Measurements from ENCODE around the gene CYSRT1. TPM values are rescaled to one million over a fixed set of nuclear protein-coding genes. Genes with fewer than 3 reads are reported as not detected.

The CYSRT1 gene
- total RNA-seq, 1 donor from 2014 or later, result 0.41 TPM

DNA sequence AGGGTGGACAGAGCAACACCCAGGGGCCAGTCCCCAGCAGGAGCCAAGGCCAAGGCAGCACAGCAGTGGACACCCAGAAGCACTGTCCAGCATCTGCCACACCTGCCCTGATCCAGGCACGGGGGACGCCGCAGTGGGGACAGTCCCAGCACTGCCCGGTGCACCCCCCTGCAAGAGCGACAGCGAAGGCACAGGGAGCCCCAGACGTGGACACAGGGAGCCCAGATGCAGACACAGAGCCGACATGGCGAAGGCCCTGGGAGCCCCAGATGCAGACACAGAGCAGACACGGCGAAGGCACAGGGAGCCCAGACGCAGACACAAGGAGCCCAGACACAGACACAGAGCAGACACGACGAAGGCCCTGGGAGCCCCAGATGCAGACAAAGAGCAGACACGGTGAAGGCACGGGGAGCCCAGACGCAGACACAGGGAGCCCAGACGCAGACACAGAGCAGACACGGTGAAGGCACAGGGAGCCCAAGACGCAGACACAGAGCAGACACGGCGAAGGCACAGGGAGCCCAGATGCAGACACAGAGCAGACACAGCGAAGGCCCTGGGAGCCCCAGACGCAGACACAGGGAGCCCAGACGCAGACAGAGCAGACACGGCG, 40.9 kb upstream of the CYSRT1 start:
- no peaks in the 10 kb centered on the region for H3K9me3 ChIP-seq
- H3K27ac ChIP-seq, result no peak overlapping the region
- ATAC-seq, result no peak
- TF ChIP-seq CTCF (IDR thresholded peaks at IDR 0.05), result no peak
- H3K27me3 ChIP-seq, result no peaks in the 10 kb centered on the region
- H3K4me3 ChIP-seq, result no peak overlapping the region
- intact Hi-C loops (cut with DNase I), result no loop called here
- H3K36me3 ChIP-seq, result peaks cover 63% of the 10 kb centered on the region
- H3K4me1 ChIP-seq, result peaks cover 20% of the 10 kb centered on the region
- no peak for DNase-seq

DNA sequence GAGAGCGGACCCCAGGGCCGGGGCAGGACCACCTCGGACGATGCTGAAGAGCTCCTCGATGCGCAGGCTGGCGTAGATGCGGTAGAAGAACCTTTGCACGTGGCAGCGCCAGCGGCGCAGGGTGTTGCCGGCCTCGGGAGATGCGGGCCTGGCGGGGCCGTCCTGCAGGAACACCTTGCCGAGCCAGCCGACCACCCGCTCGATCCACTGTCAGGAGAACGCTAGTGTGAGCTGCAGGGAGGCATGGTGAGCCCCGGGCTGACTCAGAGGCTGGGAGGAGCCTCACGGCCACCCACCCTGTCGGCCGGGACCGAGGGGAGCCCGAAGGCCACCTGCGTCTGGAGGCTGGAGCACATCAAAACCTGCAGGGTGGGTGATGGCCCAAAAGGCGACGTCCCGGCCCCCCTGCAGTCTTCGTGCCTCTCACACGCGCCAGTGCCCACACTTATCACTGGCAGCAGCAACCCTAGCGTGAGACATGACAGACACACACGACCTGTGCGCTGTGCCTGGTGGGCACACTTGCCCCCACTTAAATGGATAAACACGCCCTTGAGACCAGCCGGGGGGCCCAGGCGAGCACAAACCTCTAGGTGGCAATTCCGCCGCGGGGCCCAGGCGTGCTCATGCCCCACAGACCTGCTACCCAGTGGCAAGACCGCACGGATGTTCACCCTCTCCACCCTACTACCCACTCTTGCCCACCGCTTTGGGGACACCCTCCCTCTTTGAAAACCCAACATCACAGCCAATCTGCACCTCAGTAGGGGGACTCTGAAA, 39.9 kb upstream of the CYSRT1 start:
- ATAC-seq (no peak), DNase-seq (no peak)
- no peak overlapping the region for H3K27ac ChIP-seq
- TF ChIP-seq CTCF (IDR thresholded peaks at IDR 0.05), result no peak
- no peaks in the 10 kb centered on the region for H3K9me3 ChIP-seq
- no peaks in the 10 kb centered on the region for H3K27me3 ChIP-seq
- peaks cover 30% of the 10 kb centered on the region for H3K4me1 ChIP-seq
- no peak overlapping the region for H3K4me3 ChIP-seq
- H3K36me3 ChIP-seq, result peaks cover 58% of the 10 kb centered on the region
- intact Hi-C loops (cut with DNase I), result no loop called here

- intact Hi-C loops (cut with DNase I), result no loop called here
- no peak overlapping the region for H3K4me3 ChIP-seq
- H3K9me3 ChIP-seq, result no peaks in the 10 kb centered on the region
- H3K36me3 ChIP-seq, result peaks cover 58% of the 10 kb centered on the region
- no peaks in the 10 kb centered on the region for H3K27me3 ChIP-seq
- no peak overlapping the region for H3K27ac ChIP-seq
- no peak for TF ChIP-seq CTCF (IDR thresholded peaks at IDR 0.05)
- H3K4me1 ChIP-seq, result peaks cover 34% of the 10 kb centered on the region
- no peak for ATAC-seq
- DNase-seq, result no peak
Measured at GRCh38 chr9:137185921-137186320, 39.1 kb upstream of the CYSRT1 start.

GRCh38 chr9:137186385-137186784, 38.6 kb upstream of the CYSRT1 start:
- no peak for TF ChIP-seq CTCF (IDR thresholded peaks at IDR 0.05)
- DNase-seq (no peak), ATAC-seq (no peak)
- Histone ChIP-seq H3K9me3 (no peaks in the 10 kb centered on the region), H3K27me3 (no peaks in the 10 kb centered on the region), H3K4me1 (peaks cover 34% of the 10 kb centered on the region), H3K27ac (no peak overlapping the region), H3K4me3 (peak overlapping the region; percentile 99), H3K36me3 (peaks cover 58% of the 10 kb centered on the region)
- intact Hi-C loops (cut with DNase I), result no loop called here

GRCh38 chr9:137187386-137187785, 37.6 kb upstream of the CYSRT1 start:
- TF ChIP-seq CTCF (IDR thresholded peaks at IDR 0.05), result no peak
- intact Hi-C loops (cut with DNase I), result no loop called here
- ATAC-seq (no peak), DNase-seq (no peak)
- Histone ChIP-seq H3K9me3 (no peaks in the 10 kb centered on the region), H3K27ac (peak overlapping the region; percentile 95), H3K4me1 (peaks cover 34% of the 10 kb centered on the region), H3K4me3 (peak overlapping the region; percentile 99), H3K27me3 (no peaks in the 10 kb centered on the region), H3K36me3 (peaks cover 57% of the 10 kb centered on the region)
